Brain microvascular endothelial cell (primary cell): ENCODE results near the gene STMN1.

Source experiments
- DNase-seq: peaks from one replicate; pipeline ENCODE4 v3.0.0-alpha.2; 2020
- H3K27ac ChIP-seq: fragments of 250-450 bp; sonication (Bioruptor Pico); 2 replicates; pipeline ENCODE4 v1.5.1; 2020; ENCODE audit warnings: mild to moderate bottlenecking, moderate library complexity
- H3K27me3 ChIP-seq: fragments of 250-450 bp; sonication (Bioruptor Pico); replicated peaks from 2 replicates; pipeline ENCODE4 v1.5.1; 2020; ENCODE audit warnings: mild to moderate bottlenecking
- H3K36me3 ChIP-seq: fragments of 250-450 bp; sonication (Bioruptor Pico); replicated peaks from 2 replicates; pipeline ENCODE4 v1.5.1; 2020; ENCODE audit warnings: mild to moderate bottlenecking
- H3K4me3 ChIP-seq: 2 replicates; pipeline ENCODE4 v1.5.1; 2011; ENCODE audit warnings: low read depth, mild to moderate bottlenecking, control low read depth, low read length, moderate library complexity
- in situ Hi-C: cut with HindIII; loops from 2 replicates; pipeline ENCODE4 v1.10.0; 2017; ENCODE audit warnings: low sequenced_read_pairs, low pct_ligation_motif_present
- TF ChIP-seq, protein P1 (sequence below): IDR thresholded peaks from 2 replicates; pipeline ENCODE4 v1.5.1; 2011; ENCODE audit warnings: low read depth, mild to moderate bottlenecking, moderate library complexity, low read length, control low read depth, inconsistent platforms; ENCODE audit errors: missing control alignments

The STMN1 gene

DNA sequence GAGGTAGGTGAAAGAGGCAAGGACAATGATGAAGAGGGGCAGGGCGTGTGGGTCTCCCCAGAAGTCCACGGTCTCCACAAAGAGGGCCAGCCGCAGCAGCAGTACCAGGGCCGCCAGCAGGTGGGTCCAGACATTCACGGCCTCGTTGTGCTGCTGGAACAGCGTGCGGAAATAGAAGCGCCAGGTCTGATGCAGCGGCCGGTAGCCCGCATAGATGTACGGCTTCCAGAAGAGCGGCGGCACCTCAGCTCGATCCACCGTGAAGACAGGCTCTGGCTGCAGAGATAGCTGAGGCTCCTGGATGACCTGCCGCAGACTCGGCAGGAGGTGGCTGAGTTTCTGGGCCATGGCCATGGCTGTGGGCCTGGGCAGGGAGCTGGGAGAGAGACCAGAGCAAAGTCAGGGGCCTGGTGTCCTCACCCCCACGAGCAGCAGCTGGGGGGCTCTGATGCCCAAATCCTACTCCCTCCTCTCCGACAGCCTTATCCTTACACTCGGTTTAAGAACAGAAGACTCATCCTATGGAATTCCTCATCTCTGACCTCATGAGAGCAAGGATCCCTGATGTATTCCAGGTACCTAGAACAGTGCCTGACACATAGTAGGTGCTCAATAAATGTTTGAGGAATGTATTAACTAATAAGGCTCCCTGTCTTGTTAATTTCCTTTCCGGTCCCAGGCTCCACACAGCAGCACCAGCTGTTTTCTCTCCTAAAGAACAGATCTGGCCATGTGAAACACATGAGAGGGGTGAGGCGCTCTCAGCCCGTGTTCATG lies 42.5 kb downstream of the STMN1 start:
- H3K27me3 ChIP-seq: no peaks in the 10 kb centered on the region
- peaks cover 4% of the 10 kb centered on the region for H3K36me3 ChIP-seq
- no peak overlapping the region for H3K4me3 ChIP-seq
- no peak overlapping the region for H3K27ac ChIP-seq
- no peak for DNase-seq
- TF ChIP-seq, protein P1, sequence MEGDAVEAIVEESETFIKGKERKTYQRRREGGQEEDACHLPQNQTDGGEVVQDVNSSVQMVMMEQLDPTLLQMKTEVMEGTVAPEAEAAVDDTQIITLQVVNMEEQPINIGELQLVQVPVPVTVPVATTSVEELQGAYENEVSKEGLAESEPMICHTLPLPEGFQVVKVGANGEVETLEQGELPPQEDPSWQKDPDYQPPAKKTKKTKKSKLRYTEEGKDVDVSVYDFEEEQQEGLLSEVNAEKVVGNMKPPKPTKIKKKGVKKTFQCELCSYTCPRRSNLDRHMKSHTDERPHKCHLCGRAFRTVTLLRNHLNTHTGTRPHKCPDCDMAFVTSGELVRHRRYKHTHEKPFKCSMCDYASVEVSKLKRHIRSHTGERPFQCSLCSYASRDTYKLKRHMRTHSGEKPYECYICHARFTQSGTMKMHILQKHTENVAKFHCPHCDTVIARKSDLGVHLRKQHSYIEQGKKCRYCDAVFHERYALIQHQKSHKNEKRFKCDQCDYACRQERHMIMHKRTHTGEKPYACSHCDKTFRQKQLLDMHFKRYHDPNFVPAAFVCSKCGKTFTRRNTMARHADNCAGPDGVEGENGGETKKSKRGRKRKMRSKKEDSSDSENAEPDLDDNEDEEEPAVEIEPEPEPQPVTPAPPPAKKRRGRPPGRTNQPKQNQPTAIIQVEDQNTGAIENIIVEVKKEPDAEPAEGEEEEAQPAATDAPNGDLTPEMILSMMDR: no peak
- in situ Hi-C loops: no loop called here

DNA sequence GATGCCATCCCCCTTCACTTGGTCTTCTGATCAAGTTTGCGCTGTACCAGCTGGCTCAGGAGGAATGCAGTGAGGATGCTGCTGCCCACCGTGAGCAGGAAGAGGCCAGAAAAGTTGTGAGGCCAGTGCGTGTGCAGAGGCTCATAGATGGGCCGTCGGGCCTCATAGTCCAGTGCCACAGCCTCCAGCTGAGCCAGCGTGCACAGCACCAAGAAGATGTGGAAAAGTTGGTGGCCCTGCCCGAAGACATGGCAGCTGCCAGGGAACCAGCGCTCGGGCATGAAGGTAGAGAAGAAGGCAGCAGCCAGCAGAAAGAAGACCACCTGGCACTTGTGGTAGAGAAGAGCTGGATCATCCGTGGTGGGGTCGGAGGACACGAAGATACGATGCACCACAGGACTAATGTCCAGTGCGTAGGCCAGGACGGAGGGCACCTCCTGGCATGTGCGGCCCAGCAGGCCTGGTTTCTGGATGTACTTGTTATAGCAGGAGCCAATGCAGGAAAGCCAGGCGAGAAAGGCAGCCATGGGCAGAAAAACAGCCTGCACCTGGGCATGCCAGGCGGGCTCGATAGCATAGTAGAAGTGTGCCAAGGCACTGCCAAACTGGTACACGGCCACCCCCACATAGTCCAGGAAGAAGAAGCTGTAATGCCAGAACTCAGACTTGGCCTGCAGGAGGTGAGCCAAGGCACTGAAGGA lies 43.3 kb downstream of the STMN1 start:
- in situ Hi-C loops: no loop called here
- no peak overlapping the region for H3K4me3 ChIP-seq
- TF ChIP-seq, protein P1: no peak
- peaks cover 4% of the 10 kb centered on the region for H3K36me3 ChIP-seq
- no peak overlapping the region for H3K27ac ChIP-seq
- no peaks in the 10 kb centered on the region for H3K27me3 ChIP-seq
- no peak for DNase-seq

DNA sequence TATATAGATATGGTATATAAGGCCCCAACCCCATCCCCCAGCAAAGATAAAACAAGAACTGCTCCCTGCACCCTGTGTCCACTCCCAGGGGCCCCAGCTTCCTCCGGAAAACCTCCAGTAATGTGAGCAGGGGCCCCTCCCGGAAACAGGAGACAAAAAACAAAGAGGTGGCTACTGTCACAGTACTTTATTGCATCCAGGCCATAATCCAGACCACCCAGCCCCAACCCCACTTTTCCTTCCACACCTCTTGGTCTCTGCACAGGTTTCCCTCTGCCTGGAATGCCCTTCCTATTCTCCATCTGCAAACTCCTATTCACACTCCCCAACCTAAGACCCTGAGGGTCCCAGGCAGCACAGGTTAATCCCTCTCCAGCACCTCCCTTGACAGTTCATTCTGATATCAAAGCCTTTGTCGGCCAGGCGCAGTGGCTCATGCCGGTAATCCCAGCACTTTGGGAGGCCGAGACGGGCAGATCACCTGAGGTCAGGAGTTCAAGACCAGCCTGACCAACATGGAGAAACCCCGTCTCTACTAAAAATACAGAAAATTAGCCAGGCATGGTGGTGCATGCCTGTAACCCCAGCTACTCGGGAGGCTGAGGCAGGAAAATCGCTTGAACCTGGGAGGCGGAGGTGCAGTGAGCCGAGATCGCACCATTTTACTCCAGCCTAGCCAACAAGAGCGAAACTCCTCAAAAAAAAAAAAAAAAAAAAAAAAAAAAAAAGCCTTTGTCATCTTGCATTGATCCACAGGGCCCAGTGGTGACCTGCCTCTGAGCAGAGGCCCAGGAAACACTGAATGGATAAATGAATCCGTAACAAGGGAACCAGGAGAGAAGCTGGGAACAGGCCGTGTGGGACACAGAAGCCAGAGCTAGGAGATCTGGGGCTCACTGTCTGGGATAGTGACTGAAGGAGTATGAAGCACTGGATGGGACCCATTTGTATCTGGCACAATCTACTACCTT lies 44.6 kb downstream of the STMN1 start:
- in situ Hi-C loops: no loop called here
- peaks cover 4% of the 10 kb centered on the region for H3K36me3 ChIP-seq
- no peaks in the 10 kb centered on the region for H3K27me3 ChIP-seq
- H3K27ac ChIP-seq: no peak overlapping the region
- no peak for DNase-seq
- no peak overlapping the region for H3K4me3 ChIP-seq
- TF ChIP-seq, protein P1: no peak

DNA sequence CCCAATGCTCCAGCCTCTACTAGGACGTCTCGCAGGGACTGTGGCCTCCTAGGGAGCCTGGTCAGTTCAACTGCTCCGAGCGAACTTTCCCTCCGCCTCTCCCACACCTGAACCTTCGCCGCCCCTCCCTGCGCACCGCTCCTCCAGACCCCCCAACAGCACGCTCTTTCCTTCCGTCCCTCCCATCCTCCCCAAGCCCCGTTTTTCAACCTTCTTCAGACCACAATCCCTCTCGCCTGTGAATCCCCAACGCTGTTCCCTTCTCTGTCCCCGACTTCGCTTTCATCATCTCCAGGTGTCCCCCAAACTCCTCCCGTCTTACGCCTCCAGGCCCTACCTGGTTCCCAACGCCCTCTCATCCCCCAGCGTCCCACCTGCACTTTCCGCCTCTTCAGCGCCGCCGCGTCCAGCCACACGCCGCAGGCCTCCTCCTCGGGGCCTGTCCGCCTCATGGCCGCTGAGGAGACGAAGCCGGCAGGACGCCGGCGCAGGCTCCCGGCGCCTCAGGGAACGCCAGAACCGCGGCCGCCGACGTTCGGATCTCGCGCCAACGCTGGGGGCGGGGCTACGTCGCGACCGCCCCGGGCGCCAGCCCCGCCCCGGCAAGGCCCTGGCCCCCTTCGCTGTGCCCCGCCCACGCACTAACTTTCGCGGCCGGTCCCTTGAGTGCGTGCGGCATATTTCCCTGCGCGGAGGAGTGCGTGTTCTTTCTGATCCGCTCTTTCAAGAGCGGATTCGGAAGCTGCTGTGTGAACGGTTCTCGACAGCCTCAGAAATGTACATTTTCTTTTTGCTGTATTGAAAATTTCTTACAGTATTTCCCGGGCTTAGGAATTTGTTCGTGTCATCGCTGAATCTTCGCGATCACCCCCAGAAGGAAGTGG lies 47.1 kb downstream of the STMN1 start, which contains the start of gene AUNIP:
Gene AUNIP, minus strand, starts transcription at position 552 of the 884 bp plus-strand sequence. Its CDS starts 100 bp downstream, at position 452.
- H3K36me3 ChIP-seq: peaks cover 4% of the 10 kb centered on the region

More for the DNA sequence above, 47.1 kb downstream of the STMN1 start, which contains the start of gene AUNIP:
- peak; percentile 80 for DNase-seq
- Histone ChIP-seq H3K27me3 (no peaks in the 10 kb centered on the region), H3K4me3 (peak within 1 kb of the TSS; percentile 80), H3K27ac (peak within 1 kb of the TSS; percentile 77)
- TF ChIP-seq, protein P1: no peak
- in situ Hi-C loops: no loop called here
